Large intestine (tissue), 3 donors: ENCODE results near the gene IL17RB. TPM values are rescaled to one million over a fixed set of nuclear protein-coding genes. Genes with fewer than 3 reads are reported as not detected.

ENCODE experiments used
- DNase-seq, 2 donors: peaks; one replicate each; pipeline versions ENCODE4 v3.0.0 to v3.0.0-alpha.2; 2013
- H3K27ac ChIP-seq: one replicate; pipeline ENCODE4 v1.5.1; 2013; ENCODE audit warnings: low read length
- H3K27me3 ChIP-seq: 2 replicates; pipeline ENCODE4 v1.6.1; 2013; ENCODE audit warnings: low read length; ENCODE audit not compliant: control insufficient read depth, insufficient read depth
- H3K36me3 ChIP-seq: 2 replicates; pipeline ENCODE4 v1.6.1; 2013; ENCODE audit warnings: low read length; ENCODE audit not compliant: control insufficient read depth, insufficient read depth
- H3K4me1 ChIP-seq: one replicate; pipeline ENCODE4 v1.6.1; 2013; ENCODE audit warnings: low read length; ENCODE audit not compliant: control insufficient read depth, insufficient read depth
- H3K4me3 ChIP-seq: one replicate; pipeline ENCODE4 v1.5.1; 2013; ENCODE audit warnings: low read length
- H3K9me3 ChIP-seq: one replicate; pipeline ENCODE4 v1.6.1; 2013; ENCODE audit warnings: mild to moderate bottlenecking, low read depth, low read length, moderate library complexity; ENCODE audit not compliant: control insufficient read depth
- WGBS: methylation state at CpG from one replicate; pipeline ENCODE4 v1.1.5; 2013; ENCODE audit warnings: low lambda C conversion rate; ENCODE audit not compliant: insufficient coverage; 5-methylcytosine and 5-hydroxymethylcytosine counted together
- polyA plus RNA-seq: library from polyadenylated mRNA; unstranded; fragments of 120-200 nt; gene quantifications from one replicate; pipeline ENCODE4 v1.2.1, GENCODE V29; 2013

IL17RB gene
- polyA plus RNA-seq, 1 donor: 13.3 TPM

GRCh38 chr3:53811143-53811927, 35.0 kb upstream of the IL17RB start:
- H3K27me3 ChIP-seq: no peaks in the 10 kb centered on the region
- peaks cover 66% of the 10 kb centered on the region for H3K36me3 ChIP-seq
- no CpG with 5 or more reads among the region's 24 CpGs for WGBS
- H3K9me3 ChIP-seq: no peaks in the 10 kb centered on the region
- no peak overlapping the region for H3K27ac ChIP-seq
- H3K4me1 ChIP-seq: peaks cover 16% of the 10 kb centered on the region
- DNase-seq: no peak
- H3K4me3 ChIP-seq: no peak overlapping the region

GRCh38 chr3:53812434-53812833, 33.9 kb upstream of the IL17RB start:
- Histone ChIP-seq H3K36me3 (peaks cover 76% of the 10 kb centered on the region), H3K4me1 (peaks cover 5% of the 10 kb centered on the region), H3K27me3 (no peaks in the 10 kb centered on the region), H3K9me3 (no peaks in the 10 kb centered on the region), H3K4me3 (no peak overlapping the region), H3K27ac (no peak overlapping the region)
- DNase-seq: no peak
- WGBS: no CpG with 5 or more reads among the region's 4 CpGs

DNA sequence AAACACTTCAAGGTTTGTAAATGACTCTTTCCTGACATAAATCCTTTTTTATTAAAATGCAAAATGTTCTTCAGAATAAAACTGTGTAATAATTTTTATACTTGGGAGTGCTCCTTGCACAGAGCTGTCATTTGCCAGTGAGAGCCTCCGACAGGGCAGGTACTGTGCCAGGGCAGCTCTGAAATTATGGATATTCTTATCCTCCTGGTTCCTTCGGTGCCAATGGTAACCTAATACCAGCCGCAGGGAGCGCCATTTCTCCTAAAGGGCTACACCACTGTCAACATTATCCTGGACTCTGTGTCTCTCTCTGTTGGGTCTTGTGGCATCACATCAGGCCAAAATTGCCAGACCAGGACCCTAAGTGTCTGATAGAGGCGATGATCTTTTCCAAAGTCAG, 33.1 kb upstream of the IL17RB start:
- Histone ChIP-seq H3K4me3 (no peak overlapping the region), H3K4me1 (no peaks in the 10 kb centered on the region), H3K36me3 (peaks cover 84% of the 10 kb centered on the region), H3K27me3 (no peaks in the 10 kb centered on the region), H3K27ac (no peak overlapping the region), H3K9me3 (no peaks in the 10 kb centered on the region)
- DNase-seq: no peak
- no CpG with 5 or more reads among the region's 5 CpGs for WGBS

DNA sequence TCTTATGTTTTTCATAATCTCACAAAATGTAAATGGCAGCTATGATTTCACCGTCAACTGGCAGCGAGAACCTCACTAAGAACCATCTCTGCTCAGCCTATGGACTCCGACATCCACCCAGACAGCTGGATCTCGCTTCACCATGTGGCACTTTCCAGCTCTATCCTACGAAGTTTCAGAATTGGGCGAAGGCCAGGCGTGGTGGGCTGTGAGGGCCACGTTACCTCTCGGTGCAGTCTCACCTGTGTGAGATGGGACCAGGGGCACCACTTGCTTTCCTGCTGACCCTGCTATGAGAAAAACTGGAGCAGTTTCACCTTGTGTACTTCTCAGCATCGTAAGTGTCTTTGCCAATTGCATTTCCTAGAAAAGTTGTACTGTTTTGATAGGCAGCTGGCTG, 32.5 kb upstream of the IL17RB start:
- H3K27ac ChIP-seq: no peak overlapping the region
- H3K9me3 ChIP-seq: no peaks in the 10 kb centered on the region
- 67% methylated on average over 1 of the region's 10 CpGs for WGBS
- DNase-seq: no peak
- H3K27me3 ChIP-seq: no peaks in the 10 kb centered on the region
- peaks cover 84% of the 10 kb centered on the region for H3K36me3 ChIP-seq
- no peaks in the 10 kb centered on the region for H3K4me1 ChIP-seq
- H3K4me3 ChIP-seq: no peak overlapping the region

DNA sequence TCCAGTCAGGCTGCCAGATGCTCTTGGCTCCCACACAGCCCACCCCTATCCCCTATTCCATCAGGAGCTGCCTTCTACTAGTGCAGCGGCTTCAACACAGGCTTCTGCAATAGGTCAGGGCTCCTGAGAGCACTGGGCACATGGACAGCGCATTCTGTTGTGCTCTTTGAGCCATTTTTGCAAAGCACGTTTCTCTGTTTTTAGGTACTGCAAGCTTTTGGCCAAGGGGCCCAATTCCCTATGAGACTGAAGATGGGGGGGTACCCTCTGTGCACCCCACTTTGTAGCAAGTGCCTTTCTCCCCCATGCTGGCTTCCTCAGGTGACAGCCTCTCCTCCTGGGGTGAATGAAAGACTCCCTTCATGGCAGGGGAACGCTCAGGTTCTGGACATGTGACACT, 31.3 kb upstream of the IL17RB start:
- Histone ChIP-seq H3K27me3 (no peaks in the 10 kb centered on the region), H3K36me3 (peaks cover 85% of the 10 kb centered on the region)
- no CpG with 5 or more reads among the region's 4 CpGs for WGBS

DNA sequence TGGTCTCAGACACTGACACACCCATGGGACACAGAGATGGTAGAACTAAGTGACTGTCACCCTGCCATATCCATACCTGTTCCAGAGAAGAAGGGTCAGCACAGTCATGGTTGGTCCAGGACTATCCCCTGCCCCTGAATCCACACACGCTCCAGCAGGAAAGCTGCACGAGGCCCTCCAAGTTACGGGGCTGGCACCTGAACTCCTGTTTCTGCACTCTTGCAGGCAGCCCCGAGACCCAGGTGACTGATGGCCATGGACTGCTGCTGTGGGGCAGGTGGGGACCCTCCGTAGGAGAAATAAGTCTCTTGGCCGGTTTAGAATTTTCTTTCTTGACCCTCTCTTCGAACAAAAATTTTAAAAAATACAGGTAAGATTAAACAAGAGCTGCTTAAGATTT, 30.7 kb upstream of the IL17RB start:
- peaks cover 86% of the 10 kb centered on the region for H3K36me3 ChIP-seq
- WGBS: 100% methylated on average over 2 of the region's 7 CpGs

More for the DNA sequence above, 31.3 kb upstream of the IL17RB start:
- no peak overlapping the region for H3K27ac ChIP-seq
- H3K9me3 ChIP-seq: no peaks in the 10 kb centered on the region
- DNase-seq: no peak
- no peaks in the 10 kb centered on the region for H3K4me1 ChIP-seq
- H3K4me3 ChIP-seq: no peak overlapping the region

GRCh38 chr3:53816425-53816824, 29.9 kb upstream of the IL17RB start:
- peaks cover 86% of the 10 kb centered on the region for H3K36me3 ChIP-seq
- no peak for DNase-seq
- no peak overlapping the region for H3K4me3 ChIP-seq
- WGBS: 100% methylated on average over 1 of the region's 4 CpGs
- H3K27ac ChIP-seq: no peak overlapping the region
- no peaks in the 10 kb centered on the region for H3K9me3 ChIP-seq
- H3K27me3 ChIP-seq: no peaks in the 10 kb centered on the region
- H3K4me1 ChIP-seq: no peaks in the 10 kb centered on the region

More for the DNA sequence above, 30.7 kb upstream of the IL17RB start:
- H3K4me1 ChIP-seq: no peaks in the 10 kb centered on the region
- H3K27ac ChIP-seq: no peak overlapping the region
- no peaks in the 10 kb centered on the region for H3K9me3 ChIP-seq
- no peak for DNase-seq
- H3K4me3 ChIP-seq: no peak overlapping the region
- H3K27me3 ChIP-seq: no peaks in the 10 kb centered on the region

DNA sequence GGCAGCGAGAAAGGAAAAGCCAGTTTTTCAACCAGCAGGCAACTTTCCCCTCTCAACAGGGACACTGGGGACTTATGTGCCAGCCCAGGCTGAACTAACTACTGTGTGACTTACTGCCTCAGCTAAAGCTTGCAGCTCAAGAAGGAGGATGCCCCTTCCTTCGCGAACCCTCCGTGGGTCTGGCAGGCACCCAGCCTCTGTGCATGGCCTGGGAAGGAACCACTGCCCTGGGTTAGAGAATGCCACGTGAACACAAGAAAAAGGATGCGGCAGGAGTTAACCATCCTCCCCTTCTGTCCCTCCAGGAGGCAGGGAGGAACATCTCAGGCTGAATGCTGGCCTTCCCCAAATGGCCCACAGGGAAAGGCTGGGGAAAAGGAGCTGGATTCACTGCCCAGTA, 29.2 kb upstream of the IL17RB start:
- H3K36me3 ChIP-seq: peaks cover 82% of the 10 kb centered on the region
- no peak for DNase-seq
- H3K4me1 ChIP-seq: no peaks in the 10 kb centered on the region
- WGBS: no CpG with 5 or more reads among the region's 6 CpGs
- H3K27me3 ChIP-seq: no peaks in the 10 kb centered on the region
- no peak overlapping the region for H3K4me3 ChIP-seq
- H3K9me3 ChIP-seq: no peaks in the 10 kb centered on the region
- H3K27ac ChIP-seq: no peak overlapping the region

DNA sequence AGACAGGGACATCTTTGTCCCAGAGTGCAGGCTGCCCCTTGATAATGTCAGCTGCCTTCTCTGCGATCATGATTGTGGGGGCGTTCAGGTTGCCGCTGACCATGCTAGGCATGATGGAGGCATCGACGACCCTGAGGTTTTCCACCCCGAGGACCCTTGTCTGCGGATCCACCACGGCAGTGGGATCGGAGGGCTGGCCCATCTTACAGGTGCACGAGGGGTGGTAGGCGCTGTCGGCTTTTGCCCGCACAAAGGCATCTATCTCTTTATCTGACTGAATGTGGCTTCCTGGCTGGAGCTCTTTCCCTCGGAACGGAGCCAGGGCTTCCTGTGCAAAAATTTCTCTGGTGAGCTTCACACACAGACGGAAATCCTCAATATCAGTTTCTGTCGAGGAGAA, 28.6 kb upstream of the IL17RB start:
- Histone ChIP-seq H3K4me3 (no peak overlapping the region), H3K27me3 (no peaks in the 10 kb centered on the region), H3K36me3 (peaks cover 81% of the 10 kb centered on the region), H3K9me3 (no peaks in the 10 kb centered on the region), H3K27ac (no peak overlapping the region), H3K4me1 (no peaks in the 10 kb centered on the region)
- no peak for DNase-seq
- WGBS: no CpG with 5 or more reads among the region's 17 CpGs

GRCh38 chr3:53818221-53819162, 27.9 kb upstream of the IL17RB start:
- no peak for DNase-seq
- Histone ChIP-seq H3K27ac (no peak overlapping the region), H3K36me3 (peaks cover 80% of the 10 kb centered on the region), H3K4me3 (no peak overlapping the region), H3K27me3 (no peaks in the 10 kb centered on the region), H3K4me1 (no peaks in the 10 kb centered on the region), H3K9me3 (peaks cover 3% of the 10 kb centered on the region)
- no CpG with 5 or more reads among the region's 14 CpGs for WGBS
